IgD-negative memory B cell (primary cell): ENCODE measurements around the gene IL6ST. TPM values are rescaled to one million over a fixed set of nuclear protein-coding genes. Genes with fewer than 3 reads are reported as not detected.

Source experiments
- H3K27ac Mint-ChIP-seq, 3 donors: one replicate each; pipeline ENCODE4 v1.8.0; 2020 to 2022; ENCODE audit warnings: mild to moderate bottlenecking in 3 of 3, mixed read lengths in 3 of 3, moderate library complexity in 1 of 3
- H3K27me3 Mint-ChIP-seq: one replicate; pipeline ENCODE4 v1.8.0; 2021; ENCODE audit warnings: mixed read lengths
- H3K36me3 Mint-ChIP-seq: one replicate; pipeline ENCODE4 v1.8.0; 2020; ENCODE audit warnings: mild to moderate bottlenecking, mixed read lengths
- H3K4me1 Mint-ChIP-seq, 3 donors: one replicate each; pipeline ENCODE4 v1.8.0; 2020 to 2022; ENCODE audit warnings: mixed read lengths in 3 of 3, mild to moderate bottlenecking in 1 of 3
- H3K4me3 Mint-ChIP-seq, 4 donors: one replicate each; pipeline ENCODE4 v1.8.0; 2020 to 2022; ENCODE audit warnings: mild to moderate bottlenecking in 4 of 4, mixed read lengths in 4 of 4, moderate library complexity in 3 of 4
- H3K9me3 Mint-ChIP-seq, 3 donors: one replicate each; pipeline ENCODE4 v1.8.0; 2020 to 2021; ENCODE audit warnings: mixed read lengths in 3 of 3, mild to moderate bottlenecking in 1 of 3
- polyA plus RNA-seq: library from polyadenylated mRNA; unstranded; fragments of 300-500 nt; fragmentation: Illumina TruSeq; gene quantifications from one replicate; pipeline ENCODE4 v1.2.3, GENCODE V29; 2021

The IL6ST gene
- polyA plus RNA-seq, 1 donor from 2014 or later = 4.9 TPM

DNA sequence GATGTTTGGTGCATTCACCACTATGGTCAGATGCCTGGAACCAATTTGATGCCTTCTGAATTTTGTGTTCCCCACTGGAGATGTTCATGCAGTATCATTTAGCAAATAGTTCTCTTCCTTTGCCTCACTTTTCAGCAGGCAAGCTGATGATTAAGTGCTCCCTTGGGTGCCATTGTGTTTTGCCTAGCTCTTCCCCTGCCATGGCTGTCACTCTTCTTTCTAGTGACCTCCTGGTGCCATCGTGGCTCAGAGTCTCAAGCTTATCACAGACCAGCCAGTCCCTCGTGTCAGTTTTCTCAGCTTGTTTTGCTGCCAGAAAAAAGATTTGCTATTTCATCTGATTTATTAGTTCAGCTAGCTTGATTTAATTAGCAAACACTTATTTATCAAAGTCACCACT, 102.3 kb downstream of the IL6ST start:
- H3K36me3 Mint-ChIP-seq = peaks cover 2% of the 10 kb centered on the region

GRCh38 chr5:55888205-55888604, 106.6 kb downstream of the IL6ST start:
- peaks cover 4% of the 10 kb centered on the region for H3K27me3 Mint-ChIP-seq
- no peak overlapping the region for H3K27ac Mint-ChIP-seq
- no peaks in the 10 kb centered on the region for H3K4me1 Mint-ChIP-seq
- H3K4me3 Mint-ChIP-seq = no peak overlapping the region
- peaks cover 2% of the 10 kb centered on the region for H3K36me3 Mint-ChIP-seq
- no peaks in the 10 kb centered on the region for H3K9me3 Mint-ChIP-seq

More for the DNA sequence above, 102.3 kb downstream of the IL6ST start:
- Mint-ChIP-seq H3K4me3 (no peak overlapping the region), H3K27me3 (no peaks in the 10 kb centered on the region), H3K27ac (no peak overlapping the region), H3K4me1 (no peaks in the 10 kb centered on the region), H3K9me3 (no peaks in the 10 kb centered on the region)

GRCh38 chr5:55885359-55885758, 109.4 kb downstream of the IL6ST start:
- no peaks in the 10 kb centered on the region for H3K36me3 Mint-ChIP-seq
- no peak overlapping the region for H3K27ac Mint-ChIP-seq
- no peaks in the 10 kb centered on the region for H3K4me1 Mint-ChIP-seq

More at GRCh38 chr5:55885359-55885758, 109.4 kb downstream of the IL6ST start:
- Mint-ChIP-seq H3K9me3 (no peaks in the 10 kb centered on the region), H3K4me3 (no peak overlapping the region), H3K27me3 (peaks cover 4% of the 10 kb centered on the region)

Other genes starting within 250 kb of the IL6ST start
- not detected for gene IL31RA, start 143.6 kb downstream of the IL6ST start, polyA plus RNA-seq
- gene ANKRD55, start 238.4 kb upstream of the IL6ST start, polyA plus RNA-seq = 1.5 TPM